A549 (cell line): ENCODE data around the gene GINS1. TPM values are rescaled to one million over a fixed set of nuclear protein-coding genes. Genes with fewer than 3 reads are reported as not detected.

Source experiments
- ATAC-seq, 2 experiments: fragments of 200-7000 bp in 1 of 2; fragments of >200 bp in 1 of 2; cut with Nextera tagmentation in 1 of 2; cut with Tn5 transposase in 1 of 2; 3 replicates each; pipeline versions ENCODE4 v1.8.0 to v1.9.1; 2018 to 2020; ENCODE audit warnings: mild to moderate bottlenecking in 1 of 2, moderate library complexity in 1 of 2
- CTCF ChIA-PET: fragments of 300-600 bp; sonication (Branson Sonifier 250); formaldehyde crosslinking; extraction: SDS; loops from one replicate; lab custom pipeline; 2021; ENCODE audit warnings: antibody characterized with exemption, inconsistent platforms; lab: Yijun Ruan, JAX
- POLR2A ChIA-PET: fragments of 350-600 bp; formaldehyde crosslinking; extraction: SDS; loops from one replicate; lab custom pipeline; 2021; ENCODE audit warnings: antibody characterized with exemption, inconsistent platforms; lab: Yijun Ruan, JAX
- DNase-seq, 2 experiments: peaks; one replicate each; pipeline versions ENCODE4 v3.0.0 to v3.0.0-alpha.2; 2011 to 2016; ENCODE audit warnings: low read depth in 1 of 2, low spot score in 1 of 2
- FAIRE-seq: peaks from 2 replicates; lab custom pipeline; 2011; peaks lifted over from hg19 to GRCh38; lab: Jason Lieb, UNC
- H3K27ac ChIP-seq, 2 experiments: fragments of >200 bp; sonication (Bioruptor Twin); formaldehyde crosslinking; 3 replicates each; pipeline ENCODE4 v1.5.1; 2016 to 2017
- H3K4me1 ChIP-seq: fragments of >200 bp; sonication (Bioruptor Twin); formaldehyde crosslinking; 3 replicates; pipeline ENCODE4 v1.6.1; 2016
- H3K4me2 ChIP-seq: fragments of >200 bp; sonication (Bioruptor Twin); formaldehyde crosslinking; 3 replicates; pipeline ENCODE4 v1.6.1; 2016
- H3K4me3 ChIP-seq: fragments of >200 bp; sonication (Bioruptor Twin); formaldehyde crosslinking; 3 replicates; pipeline ENCODE4 v1.5.1; 2016
- H3K9me3 ChIP-seq: fragments of >200 bp; sonication (Bioruptor Twin); formaldehyde crosslinking; 3 replicates; pipeline ENCODE4 v1.6.1; 2016
- BHLHE40 ChIP-seq: IDR thresholded peaks from 2 replicates; pipeline ENCODE4 v1.6.1; 2012; ENCODE audit warnings: low read depth, low read length, inconsistent platforms
- CEBPB ChIP-seq, 2 experiments: fragments of >200 bp in 1 of 2; sonication (Bioruptor Twin) in 1 of 2; formaldehyde crosslinking in 1 of 2; IDR thresholded peaks; 2 replicates each; pipeline ENCODE4 v1.6.1; 2012 to 2016
- CHD2 ChIP-seq: fragments of 150-350 bp; IDR thresholded peaks from 2 replicates; pipeline ENCODE4 v1.6.1; 2014; ENCODE audit warnings: low read length; ENCODE audit not compliant: partially characterized antibody
- CHD4 ChIP-seq: fragments of 200-600 bp; sonication (generic); IDR thresholded peaks from 2 replicates; pipeline ENCODE4 v1.6.1; 2016; ENCODE audit warnings: antibody characterized with exemption, mild to moderate bottlenecking, borderline replicate concordance
- EP300 ChIP-seq, 2 experiments: fragments of >200 bp; sonication (Bioruptor Twin); formaldehyde crosslinking; IDR thresholded peaks; 2 replicates in 1 of 2; 3 replicates in 1 of 2; pipeline ENCODE4 v1.6.1; 2016 to 2017
- FOSL2 ChIP-seq, 2 experiments: fragments of 450-650 bp in 1 of 2; fragments of >200 bp in 1 of 2; sonication (Bioruptor Twin) in 1 of 2; formaldehyde crosslinking; IDR thresholded peaks; 2 replicates each; pipeline versions ENCODE4 v1.5.0 to v1.6.1; 2016 to 2020; ENCODE audit warnings: mild to moderate bottlenecking in 1 of 2, moderate library complexity in 1 of 2
- HOXA7 ChIP-seq: fragments of 250-450 bp; sonication (Bioruptor Pico); IDR thresholded peaks from 2 replicates; pipeline ENCODE4 v1.5.0; 2020; ENCODE audit warnings: mild to moderate bottlenecking, moderate library complexity
- JUNB ChIP-seq: fragments of >200 bp; sonication (Bioruptor Twin); formaldehyde crosslinking; IDR thresholded peaks from 2 replicates; pipeline ENCODE4 v1.6.1; 2016
- KDM1A ChIP-seq: fragments of 200-600 bp; sonication (generic); IDR thresholded peaks from 2 replicates; pipeline ENCODE4 v1.6.1; 2016; ENCODE audit warnings: low read depth, mild to moderate bottlenecking
- KDM5A ChIP-seq: fragments of 200-600 bp; sonication (generic); IDR thresholded peaks from 2 replicates; pipeline ENCODE4 v1.6.1; 2016; ENCODE audit warnings: antibody characterized with exemption, mild to moderate bottlenecking
- MAZ ChIP-seq: fragments of 150-350 bp; IDR thresholded peaks from 2 replicates; pipeline ENCODE4 v1.6.1; 2014; ENCODE audit warnings: antibody characterized with exemption, low read depth, low read length, borderline replicate concordance
- MYC ChIP-seq: IDR thresholded peaks from 2 replicates; pipeline ENCODE4 v1.6.1; 2012; ENCODE audit warnings: mild to moderate bottlenecking, inconsistent platforms, low read length, improper control_type of control experiment, borderline replicate concordance
- NPAS2 ChIP-seq: fragments of 250-450 bp; sonication (Bioruptor Pico); IDR thresholded peaks from 2 replicates; pipeline ENCODE4 v1.8.0; 2022; ENCODE audit warnings: mild to moderate bottlenecking, moderate library complexity, borderline replicate concordance
- PHF8 ChIP-seq: fragments of 200-600 bp; sonication (generic); IDR thresholded peaks from 2 replicates; pipeline ENCODE4 v1.6.1; 2016; ENCODE audit warnings: low read depth, mild to moderate bottlenecking, antibody characterized with exemption, moderate library complexity, borderline replicate concordance
- POLR2AphosphoS2 ChIP-seq: conservative IDR thresholded peaks from 2 replicates; pipeline ENCODE4 v1.6.1; 2012; ENCODE audit warnings: low read length, improper control_type of control experiment, inconsistent platforms
- ZNF302 ChIP-seq: fragments of 250-450 bp; sonication (Bioruptor Pico); IDR thresholded peaks from 2 replicates; pipeline ENCODE4 v1.9.0; 2021; ENCODE audit warnings: inconsistent platforms, mild to moderate bottlenecking, moderate library complexity
- WGBS: methylation state at CpG from one replicate; pipeline ENCODE4 v1.1.6; 2017; ENCODE audit errors: missing lambda C conversion rate; 5-methylcytosine and 5-hydroxymethylcytosine counted together
- polyA plus RNA-seq, 4 experiments: library from polyadenylated mRNA; depleted of rRNA in 3 of 4; stranded (reverse); fragments of >200 nt; fragmentation: RNase III in 1 of 4; extraction: RNeasy Plus Mini Kit Qiagen cat#74134 plus additional on column Dnase treatment in 1 of 4; gene quantifications; 2 replicates in 3 of 4; 3 replicates in 1 of 4; pipeline ENCODE4 v1.2.3, GENCODE V29; 2011 to 2017
- TF ChIP-seq, protein P1 (sequence below): fragments of 250-450 bp; sonication (Bioruptor Pico); IDR thresholded peaks from 2 replicates; pipeline ENCODE4 v1.5.0; 2020; ENCODE audit warnings: low read depth, mild to moderate bottlenecking, moderate library complexity
- TF ChIP-seq, protein P2 (sequence below): fragments of 450-650 bp; IDR thresholded peaks from 2 replicates; pipeline ENCODE4 v1.6.1; 2014; ENCODE audit warnings: antibody characterized with exemption
- TF ChIP-seq, protein P3 (sequence below): IDR thresholded peaks from 2 replicates; pipeline ENCODE4 v1.6.1; 2012
- TF ChIP-seq, protein P4 (sequence below): fragments of >200 bp; sonication (Bioruptor Twin); formaldehyde crosslinking; IDR thresholded peaks from 3 replicates; pipeline ENCODE4 v1.5.1; 2016
- TF ChIP-seq, protein P5 (sequence below): fragments of 200-600 bp; sonication (generic); IDR thresholded peaks from 2 replicates; pipeline ENCODE4 v1.6.1; 2016; ENCODE audit warnings: antibody characterized with exemption, mild to moderate bottlenecking, moderate library complexity

The GINS1 gene
- polyA plus RNA-seq, 2 of the 4 experiments (the other 2 are of a cell fraction), result 34.2 to 46.4 TPM

DNA sequence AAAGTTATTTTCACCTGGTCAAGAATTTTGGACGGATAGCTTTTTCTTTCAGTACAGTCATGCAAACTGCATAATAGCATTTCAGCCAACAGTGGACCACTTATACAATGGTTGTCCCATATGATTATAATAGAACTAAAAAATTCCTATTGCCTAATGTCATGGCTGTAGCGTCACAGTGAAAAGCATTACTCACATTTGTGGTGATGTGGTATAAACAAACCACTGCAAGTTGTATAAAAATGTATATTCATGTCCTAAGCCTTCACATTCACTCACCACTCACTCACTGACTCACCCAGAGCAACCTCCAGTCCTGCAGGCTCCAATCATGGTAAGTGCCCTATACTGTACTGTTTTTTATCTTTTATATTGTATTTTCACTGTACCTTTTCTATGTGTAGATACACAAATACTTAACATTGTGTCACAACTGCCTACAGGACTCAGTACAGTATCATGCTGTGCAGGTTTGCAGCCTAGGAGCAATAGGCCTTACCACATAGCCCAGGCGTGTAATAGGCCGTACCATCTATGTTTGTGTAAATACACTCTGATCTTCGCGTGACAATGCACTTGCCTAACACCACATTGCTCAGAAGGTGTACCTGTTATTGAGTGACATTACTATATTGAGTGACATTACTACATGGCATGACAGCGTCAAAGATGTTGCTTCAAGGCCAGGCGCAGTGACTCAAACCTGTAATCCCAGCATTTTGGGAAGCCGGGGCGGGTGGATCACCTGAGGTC is 34.7 kb upstream of the GINS1 start:
- POLR2A ChIA-PET, result interaction anchor here (1.2 kb wide), 1 partner anchor 18 kb away, joined by 5 read pairs; the partner anchor contains the start of gene ABHD12
- FAIRE-seq, result peak; percentile 65
- H3K4me3 ChIP-seq, result no peak overlapping the region
- 88% methylated on average over 10 of the region's 10 CpGs for WGBS
- peak in 1 of 2 experiments; percentile 40 for DNase-seq
- peak in 1 of 2 experiments; percentile 19; a peak in 1 of 5 replicates for TF ChIP-seq EP300 (IDR thresholded peaks at IDR 0.05)
- TF ChIP-seq CEBPB (IDR thresholded peaks at IDR 0.05), result peak in 1 of 2 experiments; percentile 22; a peak in 1 of 4 replicates
- TF ChIP-seq, protein P1, sequence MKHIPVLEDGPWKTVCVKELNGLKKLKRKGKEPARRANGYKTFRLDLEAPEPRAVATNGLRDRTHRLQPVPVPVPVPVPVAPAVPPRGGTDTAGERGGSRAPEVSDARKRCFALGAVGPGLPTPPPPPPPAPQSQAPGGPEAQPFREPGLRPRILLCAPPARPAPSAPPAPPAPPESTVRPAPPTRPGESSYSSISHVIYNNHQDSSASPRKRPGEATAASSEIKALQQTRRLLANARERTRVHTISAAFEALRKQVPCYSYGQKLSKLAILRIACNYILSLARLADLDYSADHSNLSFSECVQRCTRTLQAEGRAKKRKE, result no peak
- no peak for TF ChIP-seq KDM5A
- no peak for TF ChIP-seq KDM1A
- TF ChIP-seq FOSL2 (IDR thresholded peaks at IDR 0.05), result no peak
- peak; percentile 47; the same call in 1 of the 2 replicates for TF ChIP-seq FOSL2 (CRISPR knock-in tag; IDR thresholded peaks at IDR 0.05)
- TF ChIP-seq, all 56 proteins: peak for 3
- Histone ChIP-seq H3K4me1 (no peaks in the 10 kb centered on the region), H3K27ac (no peak overlapping the region), H3K4me2 (no peak overlapping the region), H3K9me3 (peaks cover 13% of the 10 kb centered on the region; the same call in 2 of the 3 replicates)
- ATAC-seq, result peak; percentile 50 to 61; a peak in 4 of 6 replicates
- CTCF ChIA-PET, result interaction anchor here (1.6 to 2.2 kb wide), 2 partner anchors 36 to 58 kb away, joined by 4 to 8 read pairs; no protein-coding TSS in a partner anchor

DNA sequence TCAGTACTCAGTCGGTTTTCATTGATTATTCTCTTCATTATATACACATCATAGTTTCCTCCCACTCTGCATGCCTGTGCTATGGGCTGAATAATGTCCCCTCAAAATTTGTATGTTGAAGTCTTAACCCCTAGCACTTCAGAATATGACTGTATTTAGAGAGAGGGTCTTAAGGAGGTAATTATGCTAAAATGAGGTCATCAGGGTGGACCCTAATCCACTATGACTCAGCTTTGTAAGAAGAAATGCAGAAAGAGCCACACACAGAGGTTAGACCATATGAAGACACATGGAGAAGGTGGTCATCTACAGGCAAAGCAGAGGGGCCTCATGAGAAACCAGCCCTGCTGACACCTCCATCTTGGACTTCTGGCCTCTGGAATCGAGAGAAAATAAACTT is 32.6 kb upstream of the GINS1 start:
- H3K4me3 ChIP-seq, result no peak overlapping the region
- TF ChIP-seq, protein P2, sequence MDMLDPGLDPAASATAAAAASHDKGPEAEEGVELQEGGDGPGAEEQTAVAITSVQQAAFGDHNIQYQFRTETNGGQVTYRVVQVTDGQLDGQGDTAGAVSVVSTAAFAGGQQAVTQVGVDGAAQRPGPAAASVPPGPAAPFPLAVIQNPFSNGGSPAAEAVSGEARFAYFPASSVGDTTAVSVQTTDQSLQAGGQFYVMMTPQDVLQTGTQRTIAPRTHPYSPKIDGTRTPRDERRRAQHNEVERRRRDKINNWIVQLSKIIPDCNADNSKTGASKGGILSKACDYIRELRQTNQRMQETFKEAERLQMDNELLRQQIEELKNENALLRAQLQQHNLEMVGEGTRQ, result no peak
- TF ChIP-seq HOXA7 (CRISPR knock-in tag) (no peak), MYC (no peak), NPAS2 (no peak), POLR2AphosphoS2 (no peak), FOSL2 (IDR thresholded peaks at IDR 0.05) (no peak), FOSL2 (CRISPR knock-in tag; IDR thresholded peaks at IDR 0.05) (peak; percentile 11; the same call in 1 of the 2 replicates), BHLHE40 (no peak), PHF8 (no peak)
- TF ChIP-seq, protein P3, sequence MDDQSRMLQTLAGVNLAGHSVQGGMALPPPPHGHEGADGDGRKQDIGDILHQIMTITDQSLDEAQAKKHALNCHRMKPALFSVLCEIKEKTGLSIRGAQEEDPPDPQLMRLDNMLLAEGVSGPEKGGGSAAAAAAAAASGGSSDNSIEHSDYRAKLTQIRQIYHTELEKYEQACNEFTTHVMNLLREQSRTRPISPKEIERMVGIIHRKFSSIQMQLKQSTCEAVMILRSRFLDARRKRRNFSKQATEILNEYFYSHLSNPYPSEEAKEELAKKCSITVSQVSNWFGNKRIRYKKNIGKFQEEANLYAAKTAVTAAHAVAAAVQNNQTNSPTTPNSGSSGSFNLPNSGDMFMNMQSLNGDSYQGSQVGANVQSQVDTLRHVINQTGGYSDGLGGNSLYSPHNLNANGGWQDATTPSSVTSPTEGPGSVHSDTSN, result no peak
- WGBS, result 91% methylated on average over 2 of the region's 2 CpGs
- DNase-seq, result no peak
- H3K27ac ChIP-seq, result no peak overlapping the region
- no peak overlapping the region for H3K4me2 ChIP-seq
- H3K9me3 ChIP-seq, result peaks cover 13% of the 10 kb centered on the region; the same call in 2 of the 3 replicates
- H3K4me1 ChIP-seq, result no peaks in the 10 kb centered on the region
- ATAC-seq, result no peak
- FAIRE-seq, result no peak
- ChIA-PET CTCF (no interaction called here), POLR2A (no interaction called here)

DNA sequence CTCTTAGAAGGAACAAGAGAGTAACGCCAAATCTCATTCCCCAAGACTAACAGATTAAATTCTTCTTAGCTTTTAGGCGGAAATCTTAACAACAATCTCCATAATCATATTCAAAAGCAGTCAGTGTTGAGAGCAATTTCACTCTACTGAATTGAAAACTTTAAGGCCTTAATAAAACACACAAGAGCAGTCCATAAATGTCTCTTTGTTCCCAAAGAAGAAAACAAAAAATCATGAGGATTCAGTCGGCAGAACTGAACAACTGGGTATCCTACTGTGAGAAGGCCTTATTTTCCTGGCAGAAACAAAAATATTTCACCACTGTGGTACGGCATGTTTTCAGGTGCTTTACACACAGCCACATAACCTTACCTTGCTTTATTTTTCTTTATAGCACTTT is 31.2 kb upstream of the GINS1 start:
- CTCF ChIA-PET, result interaction anchor here (1.3 kb wide), 1 partner anchor 9 kb away, joined by 4 read pairs; no protein-coding TSS in a partner anchor
- DNase-seq (no peak), FAIRE-seq (no peak), ATAC-seq (no peak)
- 93% methylated on average over 4 of the region's 4 CpGs for WGBS
- no peak overlapping the region for H3K4me3 ChIP-seq
- POLR2A ChIA-PET, result no interaction called here
- peaks cover 13% of the 10 kb centered on the region; the same call in 2 of the 3 replicates for H3K9me3 ChIP-seq
- no peak overlapping the region for H3K4me2 ChIP-seq
- H3K27ac ChIP-seq, result no peak overlapping the region
- no peaks in the 10 kb centered on the region for H3K4me1 ChIP-seq
- TF ChIP-seq NPAS2 (no peak), ZNF302 (CRISPR knock-in tag) (no peak), CHD4 (no peak), JUNB (no peak), CHD2 (no peak), MAZ (no peak)
- TF ChIP-seq, protein P1, result no peak
- TF ChIP-seq, protein P4, sequence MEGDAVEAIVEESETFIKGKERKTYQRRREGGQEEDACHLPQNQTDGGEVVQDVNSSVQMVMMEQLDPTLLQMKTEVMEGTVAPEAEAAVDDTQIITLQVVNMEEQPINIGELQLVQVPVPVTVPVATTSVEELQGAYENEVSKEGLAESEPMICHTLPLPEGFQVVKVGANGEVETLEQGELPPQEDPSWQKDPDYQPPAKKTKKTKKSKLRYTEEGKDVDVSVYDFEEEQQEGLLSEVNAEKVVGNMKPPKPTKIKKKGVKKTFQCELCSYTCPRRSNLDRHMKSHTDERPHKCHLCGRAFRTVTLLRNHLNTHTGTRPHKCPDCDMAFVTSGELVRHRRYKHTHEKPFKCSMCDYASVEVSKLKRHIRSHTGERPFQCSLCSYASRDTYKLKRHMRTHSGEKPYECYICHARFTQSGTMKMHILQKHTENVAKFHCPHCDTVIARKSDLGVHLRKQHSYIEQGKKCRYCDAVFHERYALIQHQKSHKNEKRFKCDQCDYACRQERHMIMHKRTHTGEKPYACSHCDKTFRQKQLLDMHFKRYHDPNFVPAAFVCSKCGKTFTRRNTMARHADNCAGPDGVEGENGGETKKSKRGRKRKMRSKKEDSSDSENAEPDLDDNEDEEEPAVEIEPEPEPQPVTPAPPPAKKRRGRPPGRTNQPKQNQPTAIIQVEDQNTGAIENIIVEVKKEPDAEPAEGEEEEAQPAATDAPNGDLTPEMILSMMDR, result no peak
- TF ChIP-seq, protein P5, sequence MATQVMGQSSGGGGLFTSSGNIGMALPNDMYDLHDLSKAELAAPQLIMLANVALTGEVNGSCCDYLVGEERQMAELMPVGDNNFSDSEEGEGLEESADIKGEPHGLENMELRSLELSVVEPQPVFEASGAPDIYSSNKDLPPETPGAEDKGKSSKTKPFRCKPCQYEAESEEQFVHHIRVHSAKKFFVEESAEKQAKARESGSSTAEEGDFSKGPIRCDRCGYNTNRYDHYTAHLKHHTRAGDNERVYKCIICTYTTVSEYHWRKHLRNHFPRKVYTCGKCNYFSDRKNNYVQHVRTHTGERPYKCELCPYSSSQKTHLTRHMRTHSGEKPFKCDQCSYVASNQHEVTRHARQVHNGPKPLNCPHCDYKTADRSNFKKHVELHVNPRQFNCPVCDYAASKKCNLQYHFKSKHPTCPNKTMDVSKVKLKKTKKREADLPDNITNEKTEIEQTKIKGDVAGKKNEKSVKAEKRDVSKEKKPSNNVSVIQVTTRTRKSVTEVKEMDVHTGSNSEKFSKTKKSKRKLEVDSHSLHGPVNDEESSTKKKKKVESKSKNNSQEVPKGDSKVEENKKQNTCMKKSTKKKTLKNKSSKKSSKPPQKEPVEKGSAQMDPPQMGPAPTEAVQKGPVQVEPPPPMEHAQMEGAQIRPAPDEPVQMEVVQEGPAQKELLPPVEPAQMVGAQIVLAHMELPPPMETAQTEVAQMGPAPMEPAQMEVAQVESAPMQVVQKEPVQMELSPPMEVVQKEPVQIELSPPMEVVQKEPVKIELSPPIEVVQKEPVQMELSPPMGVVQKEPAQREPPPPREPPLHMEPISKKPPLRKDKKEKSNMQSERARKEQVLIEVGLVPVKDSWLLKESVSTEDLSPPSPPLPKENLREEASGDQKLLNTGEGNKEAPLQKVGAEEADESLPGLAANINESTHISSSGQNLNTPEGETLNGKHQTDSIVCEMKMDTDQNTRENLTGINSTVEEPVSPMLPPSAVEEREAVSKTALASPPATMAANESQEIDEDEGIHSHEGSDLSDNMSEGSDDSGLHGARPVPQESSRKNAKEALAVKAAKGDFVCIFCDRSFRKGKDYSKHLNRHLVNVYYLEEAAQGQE, result no peak
